GM21528 (cell line): ENCODE measurements around the gene THBS4.

Experiments used
- ATAC-seq: cut with Tn5 transposase; IDR thresholded peaks from one replicate; pipeline ENCODE4 v1.9.1; 2021; ENCODE audit warnings: mild to moderate bottlenecking, moderate library complexity; ENCODE audit not compliant: unreplicated experiment, low FRiP score

THBS4 gene

GRCh38 chr5:80034962-80035821 lies at the start of gene THBS4:
Gene THBS4, plus strand, starts transcription at chr5:80035348. Its CDS starts 190 bp downstream, at chr5:80035538.
- ATAC-seq, result no peak

GRCh38 chr5:79986260-79986659 lies 48.9 kb upstream of the THBS4 start:
- no peak for ATAC-seq

- peak; percentile 35 for ATAC-seq
Measured at GRCh38 chr5:79990205-79990597, 44.9 kb upstream of the THBS4 start.

GRCh38 chr5:79990598-79991507 lies 44.3 kb upstream of the THBS4 start, which contains the start of gene MTX3:
Gene MTX3, minus strand, starts transcription at chr5:79991262. Its CDS starts 24 bp downstream, at chr5:79991238.
- ATAC-seq, result peak; percentile 91

GRCh38 chr5:79992891-79993657 lies 42.1 kb upstream of the THBS4 start:
- no peak for ATAC-seq

- ATAC-seq, result no peak
Measured at GRCh38 chr5:79999722-80000121, 35.4 kb upstream of the THBS4 start.

- no peak for ATAC-seq
Measured at GRCh38 chr5:80002677-80003076, 32.5 kb upstream of the THBS4 start.

GRCh38 chr5:80008995-80009765 lies 26.0 kb upstream of the THBS4 start:
- no peak for ATAC-seq

- no peak for ATAC-seq
Measured at GRCh38 chr5:80010754-80011392, 24.3 kb upstream of the THBS4 start.

- no peak for ATAC-seq
Measured at GRCh38 chr5:80025069-80025468, 10.1 kb upstream of the THBS4 start.

GRCh38 chr5:80026841-80027240 lies 8.3 kb upstream of the THBS4 start:
- no peak for ATAC-seq

- ATAC-seq, result no peak
Measured at GRCh38 chr5:80031109-80031508, 4.0 kb upstream of the THBS4 start.

- ATAC-seq, result no peak
Measured at GRCh38 chr5:80033513-80033912, 1.6 kb upstream of the THBS4 start.

- no peak for ATAC-seq
Measured at GRCh38 chr5:80034559-80034958, 589 bp upstream of the THBS4 start.

- ATAC-seq, result no peak
Measured at GRCh38 chr5:80035839-80036238, 691 bp downstream of the THBS4 start.

GRCh38 chr5:80036615-80037014 lies 1.5 kb downstream of the THBS4 start:
- no peak for ATAC-seq

GRCh38 chr5:80037366-80037765 lies 2.2 kb downstream of the THBS4 start:
- no peak for ATAC-seq

- ATAC-seq, result no peak
Measured at GRCh38 chr5:80039650-80040049, 4.5 kb downstream of the THBS4 start.

- ATAC-seq, result no peak
Measured at GRCh38 chr5:80041527-80041926, 6.4 kb downstream of the THBS4 start.
